Measurements from ENCODE around the gene EFNB3. TPM values are rescaled to one million over a fixed set of nuclear protein-coding genes. Genes with fewer than 3 reads are reported as not detected.

EFNB3 gene
- total RNA-seq, 1 donor from 2014 or later = 17.9 TPM

DNA sequence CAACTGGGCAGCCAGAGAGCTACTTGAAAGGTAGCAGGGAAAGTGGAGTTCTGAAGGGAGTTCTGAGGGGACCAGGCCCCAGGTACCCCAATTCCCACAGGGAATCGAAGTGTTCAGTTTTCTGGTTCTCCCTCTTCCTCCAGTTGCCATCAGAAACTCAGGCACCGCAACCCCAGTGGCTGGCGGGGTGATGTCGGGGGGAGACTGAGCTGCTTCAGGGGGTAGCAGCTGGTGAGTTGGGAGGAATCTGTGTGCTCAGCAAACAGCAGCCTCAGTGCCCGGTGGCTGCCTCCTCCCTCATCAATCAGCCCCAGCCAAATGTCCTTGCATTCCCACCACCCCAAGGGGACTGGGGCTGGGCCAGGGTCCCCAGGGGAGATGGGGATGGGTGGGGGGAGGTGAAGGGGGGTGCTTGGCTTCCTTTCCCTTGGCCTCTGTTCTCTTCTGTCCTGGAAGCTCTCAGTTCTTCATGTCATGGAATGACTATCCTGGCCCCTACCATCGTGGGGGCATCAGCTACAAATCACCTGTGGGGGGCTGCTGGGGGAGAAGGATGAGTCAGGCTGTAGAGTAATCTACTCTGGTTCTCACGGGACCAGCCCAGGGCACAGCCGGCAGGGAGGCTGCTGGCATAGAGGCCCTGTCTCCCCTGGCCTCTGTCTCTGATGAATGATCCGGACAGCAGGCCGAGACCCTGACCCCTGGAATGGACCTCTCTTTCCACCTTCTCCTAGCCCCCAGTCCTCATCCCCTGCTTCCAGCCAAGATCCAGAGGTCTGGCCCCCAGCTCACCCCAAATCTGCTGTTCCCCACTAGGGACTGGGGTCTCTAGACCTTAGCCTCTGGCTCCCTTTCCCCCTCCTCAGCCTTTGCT lies 10.0 kb downstream of the EFNB3 start:
- H3K4me1 Mint-ChIP-seq (ENCODE audit: low read depth, unreplicated experiment) = peaks cover 42% of the 10 kb centered on the region

GRCh38 chr17:7715936-7716886 lies 11.2 kb downstream of the EFNB3 start:
- H3K4me1 Mint-ChIP-seq (ENCODE audit: low read depth, unreplicated experiment) = peaks cover 46% of the 10 kb centered on the region
- peak overlapping the region; percentile 89 for H3K4me3 Mint-ChIP-seq (ENCODE audit: unreplicated experiment)
- DNase-seq = no peak
- H3K9me3 Mint-ChIP-seq (ENCODE audit: unreplicated experiment) = peaks cover 6% of the 10 kb centered on the region
- H3K27ac Mint-ChIP-seq (ENCODE audit: unreplicated experiment) = peak overlapping the region; percentile 93
- no peaks in the 10 kb centered on the region for H3K36me3 Mint-ChIP-seq (ENCODE audit: unreplicated experiment)
- peaks cover 18% of the 10 kb centered on the region for H3K27me3 Mint-ChIP-seq (ENCODE audit: unreplicated experiment)
- no peak for TF ChIP-seq CTCF (IDR thresholded peaks at IDR 0.05; ENCODE audit: partially characterized antibody, unreplicated experiment)

More for the DNA sequence above, 10.0 kb downstream of the EFNB3 start:
- H3K4me3 Mint-ChIP-seq (ENCODE audit: unreplicated experiment) = peak overlapping the region; percentile 89
- DNase-seq = no peak
- no peaks in the 10 kb centered on the region for H3K36me3 Mint-ChIP-seq (ENCODE audit: unreplicated experiment)
- no peak for TF ChIP-seq CTCF (IDR thresholded peaks at IDR 0.05; ENCODE audit: partially characterized antibody, unreplicated experiment)
- no peak overlapping the region for H3K27ac Mint-ChIP-seq (ENCODE audit: unreplicated experiment)
- peaks cover 6% of the 10 kb centered on the region for H3K9me3 Mint-ChIP-seq (ENCODE audit: unreplicated experiment)
- H3K27me3 Mint-ChIP-seq (ENCODE audit: unreplicated experiment) = peaks cover 16% of the 10 kb centered on the region

DNA sequence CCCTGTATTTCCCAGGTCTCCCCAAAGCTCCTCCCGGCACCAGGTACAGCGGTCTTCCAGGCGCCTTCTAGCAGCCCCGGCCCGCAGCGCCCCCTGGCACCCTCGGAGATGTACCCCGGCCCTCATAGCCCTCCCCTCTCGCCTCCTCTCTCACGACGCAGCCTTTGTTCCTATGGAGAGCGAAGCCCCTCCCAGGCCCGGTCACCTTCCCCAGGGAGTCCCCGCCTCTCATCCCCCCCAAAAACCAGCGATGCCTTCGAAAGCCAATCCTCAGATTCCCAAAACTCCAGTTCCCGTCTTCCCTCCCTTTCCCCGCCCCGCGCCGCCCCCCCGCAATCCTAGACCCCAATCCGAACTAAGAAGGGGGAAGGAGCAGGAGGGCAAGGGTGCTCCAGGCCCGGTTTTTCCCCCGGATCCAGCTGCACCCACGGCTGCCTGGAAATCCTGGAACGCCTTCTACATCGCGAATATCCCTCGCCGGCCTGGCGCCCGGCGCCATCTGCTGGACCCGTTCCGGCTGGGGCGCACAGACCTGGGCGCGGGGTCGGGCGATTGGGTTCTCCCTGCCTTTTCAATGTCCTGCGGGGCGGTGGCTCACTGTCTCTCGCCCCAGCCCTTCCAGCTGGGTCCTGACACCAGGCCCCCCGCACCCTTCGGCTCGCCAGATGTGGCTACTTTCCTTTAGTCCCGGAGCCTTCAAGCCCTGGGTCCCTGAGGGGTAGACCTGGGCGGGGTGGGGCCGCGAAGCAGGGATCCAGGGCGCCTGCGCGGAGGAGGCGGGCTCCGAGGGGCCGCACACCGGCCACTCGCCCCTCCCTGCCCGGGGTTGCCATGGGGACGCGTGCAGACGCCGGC lies 12.1 kb downstream of the EFNB3 start, which contains the start of gene DNAH2:
DNAH2 (plus strand) TSS at position 844 of the 855 bp plus-strand sequence. CDS start 1,991 bp downstream, outside the sequence.
- Mint-ChIP-seq H3K9me3 (ENCODE audit: unreplicated experiment) (peaks cover 4% of the 10 kb centered on the region), H3K4me3 (ENCODE audit: unreplicated experiment) (peak within 1 kb of the TSS; percentile 89), H3K4me1 (ENCODE audit: low read depth, unreplicated experiment) (peaks cover 42% of the 10 kb centered on the region), H3K27ac (ENCODE audit: unreplicated experiment) (peak within 1 kb of the TSS; percentile 93), H3K27me3 (ENCODE audit: unreplicated experiment) (peaks cover 15% of the 10 kb centered on the region), H3K36me3 (ENCODE audit: unreplicated experiment) (no peaks in the 10 kb centered on the region)
- TF ChIP-seq CTCF (IDR thresholded peaks at IDR 0.05; ENCODE audit: partially characterized antibody, unreplicated experiment) = no peak
- DNase-seq = peak; percentile 95

GRCh38 chr17:7717756-7718350 lies 12.9 kb downstream of the EFNB3 start:
- Mint-ChIP-seq H3K4me3 (ENCODE audit: unreplicated experiment) (peak overlapping the region; percentile 69), H3K27ac (ENCODE audit: unreplicated experiment) (peak overlapping the region; percentile 59), H3K36me3 (ENCODE audit: unreplicated experiment) (no peaks in the 10 kb centered on the region), H3K9me3 (ENCODE audit: unreplicated experiment) (peaks cover 2% of the 10 kb centered on the region), H3K27me3 (ENCODE audit: unreplicated experiment) (peaks cover 15% of the 10 kb centered on the region), H3K4me1 (ENCODE audit: low read depth, unreplicated experiment) (peaks cover 35% of the 10 kb centered on the region)
- no peak for TF ChIP-seq CTCF (IDR thresholded peaks at IDR 0.05; ENCODE audit: partially characterized antibody, unreplicated experiment)
- no peak for DNase-seq

Measured in glutamatergic neuron (in vitro differentiated cells).